GM23248 (cell line): ENCODE data around the gene HSF4. TPM values are rescaled to one million over a fixed set of nuclear protein-coding genes. Genes with fewer than 3 reads are reported as not detected.
A peak's percentile ranks its signal among the peaks of the same experiment; 100 is the strongest.

Experiments used
- DNase-seq: peaks from one replicate; pipeline ENCODE4 v3.0.0-alpha.2; 2015
- H2AFZ ChIP-seq: fragments of 200-600 bp; sonication (generic); 2 replicates; pipeline ENCODE4 v1.6.1; 2016; ENCODE audit warnings: antibody characterized with exemption
- H3F3A ChIP-seq: fragments of 200-600 bp; sonication (generic); 2 replicates; pipeline ENCODE4 v1.6.1; 2016; ENCODE audit warnings: mild to moderate bottlenecking, antibody characterized with exemption, mixed run types; ENCODE audit not compliant: insufficient read depth
- H3K27ac ChIP-seq: fragments of 200-600 bp; sonication (generic); 2 replicates; pipeline ENCODE4 v1.5.1; 2016; ENCODE audit warnings: mild to moderate bottlenecking
- H3K27me3 ChIP-seq: fragments of 200-600 bp; sonication (generic); replicated peaks from 2 replicates; pipeline ENCODE4 v1.6.1; 2016; ENCODE audit warnings: mild to moderate bottlenecking; ENCODE audit not compliant: insufficient read depth
- H3K36me3 ChIP-seq: fragments of 200-600 bp; sonication (generic); 2 replicates; pipeline ENCODE4 v1.6.1; 2016; ENCODE audit warnings: low read depth, mild to moderate bottlenecking
- H3K4me1 ChIP-seq: fragments of 200-600 bp; sonication (generic); 2 replicates; pipeline ENCODE4 v1.6.1; 2016; ENCODE audit warnings: mild to moderate bottlenecking; ENCODE audit not compliant: insufficient read depth
- H3K4me2 ChIP-seq: fragments of 200-600 bp; sonication (generic); one replicate; pipeline ENCODE4 v1.6.1; 2016; ENCODE audit warnings: mild to moderate bottlenecking; ENCODE audit not compliant: unreplicated experiment
- H3K4me3 ChIP-seq: fragments of 200-600 bp; sonication (generic); 2 replicates; pipeline ENCODE4 v1.5.1; 2016; ENCODE audit warnings: mild to moderate bottlenecking
- H3K79me2 ChIP-seq: fragments of 200-600 bp; sonication (generic); 2 replicates; pipeline ENCODE4 v1.6.1; 2016; ENCODE audit warnings: mild to moderate bottlenecking; ENCODE audit not compliant: insufficient read depth
- H3K9ac ChIP-seq: fragments of 200-600 bp; sonication (generic); 2 replicates; pipeline ENCODE4 v1.6.1; 2016; ENCODE audit warnings: mild to moderate bottlenecking
- H3K9me2 ChIP-seq: fragments of 200-600 bp; sonication (generic); 2 replicates; pipeline ENCODE4 v1.6.1; 2016; ENCODE audit warnings: mixed run types, mild to moderate bottlenecking, moderate library complexity; ENCODE audit not compliant: insufficient read depth
- H3K9me3 ChIP-seq: fragments of 200-600 bp; sonication (generic); one replicate; pipeline ENCODE4 v1.6.1; 2017; ENCODE audit warnings: low read depth
- H4K20me1 ChIP-seq: fragments of 200-600 bp; sonication (generic); 2 replicates; pipeline ENCODE4 v1.6.0; 2016; ENCODE audit not compliant: insufficient read depth
- EZH2 ChIP-seq: fragments of 200-600 bp; sonication (generic); IDR thresholded peaks from 2 replicates; pipeline ENCODE4 v1.6.1; 2018; ENCODE audit warnings: antibody characterized with exemption, mild to moderate bottlenecking; ENCODE audit not compliant: insufficient read depth, poor library complexity, severe bottlenecking
- EZH2phosphoT487 ChIP-seq: fragments of 200-600 bp; sonication (generic); IDR thresholded peaks from 2 replicates; pipeline ENCODE4 v1.6.1; 2018; ENCODE audit warnings: antibody characterized with exemption, moderate library complexity, mild to moderate bottlenecking, low read depth; ENCODE audit not compliant: insufficient read depth
- WGBS, 2 experiments: methylation state at CpG; one replicate each; pipeline ENCODE4 v1.1.6; 2015 to 2017; ENCODE audit warnings: low lambda C conversion rate in 2 of 2, low coverage in 1 of 2; ENCODE audit errors: missing lambda C conversion rate in 2 of 2; 5-methylcytosine and 5-hydroxymethylcytosine counted together
- in situ Hi-C: fragments of 300-500 bp; cut with MboI; formaldehyde crosslinking; loops from 2 replicates; pipeline ENCODE4 v1.15.0; 2020
- polyA plus RNA-seq: library from polyadenylated mRNA; unstranded; fragments of >200 nt; fragmentation: Nextera tagmentation; extraction: Ambion mirVana; gene quantifications from 2 replicates; pipeline ENCODE4 v1.2.1, GENCODE V29; 2016
- total RNA-seq: library from RNA; depleted of rRNA; stranded (reverse); fragments of >200 nt; shearing (Covaris generic); gene quantifications from 2 replicates; pipeline ENCODE4 v1.2.3, GENCODE V29; 2014

HSF4 gene
- total and polyA plus RNA-seq, 2 experiments from 2014 or later: 3.0 to 10.8 TPM

- Histone ChIP-seq H3K27me3 (no peaks in the 10 kb centered on the region), H3K27ac (no peak overlapping the region), H3K4me3 (0 out of 2 replicates have a peak overlapping the region, but pooled peaks have one; percentile 21), H3K36me3 (no peaks in the 10 kb centered on the region), H3F3A (peaks cover 18% of the 10 kb centered on the region), H3K9me3 (no peaks in the 10 kb centered on the region), H3K9me2 (no peaks in the 10 kb centered on the region), H3K9ac (no peak overlapping the region), H4K20me1 (no peaks in the 10 kb centered on the region), H3K4me2 (no peak overlapping the region), H3K79me2 (peaks cover 12% of the 10 kb centered on the region), H3K4me1 (peaks cover 24% of the 10 kb centered on the region), H2AFZ (no peak overlapping the region)
- WGBS, 2 experiments: 9% methylated on average over 12 of the region's 12 CpGs
- in situ Hi-C loops: no loop called here
- TF ChIP-seq EZH2phosphoT487: no peak
- TF ChIP-seq EZH2: no peak
- DNase-seq: no peak
These were observed 21.1 kb downstream of the HSF4 start for GRCh38 chr16:67185651-67186134.

- peak; percentile 61 for DNase-seq
- H3K4me2 ChIP-seq: no peak overlapping the region
- in situ Hi-C loops: no loop called here
- no peak overlapping the region for H3K4me3 ChIP-seq
- 39 to 44% methylated on average over 5 of the region's 5 CpGs for WGBS, 2 experiments
- no peak overlapping the region for H3K9ac ChIP-seq
- H3K36me3 ChIP-seq: no peaks in the 10 kb centered on the region
- H3K27me3 ChIP-seq: no peaks in the 10 kb centered on the region
- TF ChIP-seq EZH2phosphoT487 (no peak), EZH2 (no peak)
- no peaks in the 10 kb centered on the region for H3K9me2 ChIP-seq
- H2AFZ ChIP-seq: no peak overlapping the region
- peaks cover 12% of the 10 kb centered on the region for H3K79me2 ChIP-seq
- H3K9me3 ChIP-seq: no peaks in the 10 kb centered on the region
- peaks cover 18% of the 10 kb centered on the region for H3K4me1 ChIP-seq
- H3K27ac ChIP-seq: no peak overlapping the region
- no peaks in the 10 kb centered on the region for H4K20me1 ChIP-seq
- peaks cover 17% of the 10 kb centered on the region for H3F3A ChIP-seq
These were observed 22.0 kb downstream of the HSF4 start for GRCh38 chr16:67186550-67186950.

GRCh38 chr16:67187175-67187890 lies 22.8 kb downstream of the HSF4 start:
- H3K27ac ChIP-seq: no peak overlapping the region
- H3K36me3 ChIP-seq: no peaks in the 10 kb centered on the region
- no peaks in the 10 kb centered on the region for H4K20me1 ChIP-seq
- H3K79me2 ChIP-seq: peaks cover 14% of the 10 kb centered on the region
- H2AFZ ChIP-seq: no peak overlapping the region
- no peaks in the 10 kb centered on the region for H3K9me2 ChIP-seq
- no peaks in the 10 kb centered on the region for H3K9me3 ChIP-seq
- peaks cover 10% of the 10 kb centered on the region; the same call in 1 of the 2 replicates for H3F3A ChIP-seq
- TF ChIP-seq EZH2 (no peak), EZH2phosphoT487 (no peak)
- in situ Hi-C loops: no loop called here
- 81 to 84% methylated on average over 26 of the region's 26 CpGs for WGBS, 2 experiments
- no peak overlapping the region for H3K9ac ChIP-seq
- no peak overlapping the region for H3K4me2 ChIP-seq
- H3K4me1 ChIP-seq: peaks cover 10% of the 10 kb centered on the region
- H3K4me3 ChIP-seq: no peak overlapping the region
- no peaks in the 10 kb centered on the region for H3K27me3 ChIP-seq
- no peak for DNase-seq

- Histone ChIP-seq H3K4me1 (peaks cover 3% of the 10 kb centered on the region), H3K36me3 (no peaks in the 10 kb centered on the region; the same call in 1 of the 2 replicates), H2AFZ (no peak overlapping the region), H3K4me3 (no peak overlapping the region), H3F3A (no peaks in the 10 kb centered on the region), H3K27ac (no peak overlapping the region), H3K9me3 (no peaks in the 10 kb centered on the region), H4K20me1 (no peaks in the 10 kb centered on the region), H3K4me2 (no peak overlapping the region), H3K79me2 (peaks cover 14% of the 10 kb centered on the region), H3K9me2 (no peaks in the 10 kb centered on the region), H3K27me3 (no peaks in the 10 kb centered on the region), H3K9ac (no peak overlapping the region)
- DNase-seq: no peak
- TF ChIP-seq EZH2: no peak
- TF ChIP-seq EZH2phosphoT487: no peak
- 54 to 60% methylated on average over 4 of the region's 4 CpGs for WGBS, 2 experiments
- in situ Hi-C loops: no loop called here
These were observed 23.8 kb downstream of the HSF4 start for GRCh38 chr16:67188323-67188722.
